ENCODE results near the gene RND2.

GRCh38 chr17:43025766-43026537 lies 921 bp downstream of the RND2 start:
- no peak for TF ChIP-seq POLR2AphosphoS5 (IDR thresholded peaks at IDR 0.05)
- TF ChIP-seq, protein P1, sequence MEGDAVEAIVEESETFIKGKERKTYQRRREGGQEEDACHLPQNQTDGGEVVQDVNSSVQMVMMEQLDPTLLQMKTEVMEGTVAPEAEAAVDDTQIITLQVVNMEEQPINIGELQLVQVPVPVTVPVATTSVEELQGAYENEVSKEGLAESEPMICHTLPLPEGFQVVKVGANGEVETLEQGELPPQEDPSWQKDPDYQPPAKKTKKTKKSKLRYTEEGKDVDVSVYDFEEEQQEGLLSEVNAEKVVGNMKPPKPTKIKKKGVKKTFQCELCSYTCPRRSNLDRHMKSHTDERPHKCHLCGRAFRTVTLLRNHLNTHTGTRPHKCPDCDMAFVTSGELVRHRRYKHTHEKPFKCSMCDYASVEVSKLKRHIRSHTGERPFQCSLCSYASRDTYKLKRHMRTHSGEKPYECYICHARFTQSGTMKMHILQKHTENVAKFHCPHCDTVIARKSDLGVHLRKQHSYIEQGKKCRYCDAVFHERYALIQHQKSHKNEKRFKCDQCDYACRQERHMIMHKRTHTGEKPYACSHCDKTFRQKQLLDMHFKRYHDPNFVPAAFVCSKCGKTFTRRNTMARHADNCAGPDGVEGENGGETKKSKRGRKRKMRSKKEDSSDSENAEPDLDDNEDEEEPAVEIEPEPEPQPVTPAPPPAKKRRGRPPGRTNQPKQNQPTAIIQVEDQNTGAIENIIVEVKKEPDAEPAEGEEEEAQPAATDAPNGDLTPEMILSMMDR (IDR thresholded peaks at IDR 0.05) = no peak
- TF ChIP-seq POLR2A (IDR thresholded peaks at IDR 0.05) = no peak
- no peak for TF ChIP-seq EP300 (IDR thresholded peaks at IDR 0.05)

Data from gastroesophageal sphincter (tissue), 3 donors.